Stimulated activated CD8-positive, alpha-beta memory T cell treated with anti-CD3 and anti-CD28 coated beads, Interleukin-7, amount 100 ng/mL, for 48 hours (primary cell): ENCODE data around the gene NCF1.
"Not testable (repeated sequence)": the region's sequence is repeated elsewhere in the genome, so short reads cannot be mapped to it uniquely, and the experiment has no call there.

Experiments used
- DNase-seq, 2 donors: peaks; one replicate each; pipeline ENCODE4 v3.0.0-alpha.2; 2020; ENCODE audit warnings: low read depth in 1 of 2; ENCODE audit errors: extremely low read depth in 1 of 2

The NCF1 gene

DNA sequence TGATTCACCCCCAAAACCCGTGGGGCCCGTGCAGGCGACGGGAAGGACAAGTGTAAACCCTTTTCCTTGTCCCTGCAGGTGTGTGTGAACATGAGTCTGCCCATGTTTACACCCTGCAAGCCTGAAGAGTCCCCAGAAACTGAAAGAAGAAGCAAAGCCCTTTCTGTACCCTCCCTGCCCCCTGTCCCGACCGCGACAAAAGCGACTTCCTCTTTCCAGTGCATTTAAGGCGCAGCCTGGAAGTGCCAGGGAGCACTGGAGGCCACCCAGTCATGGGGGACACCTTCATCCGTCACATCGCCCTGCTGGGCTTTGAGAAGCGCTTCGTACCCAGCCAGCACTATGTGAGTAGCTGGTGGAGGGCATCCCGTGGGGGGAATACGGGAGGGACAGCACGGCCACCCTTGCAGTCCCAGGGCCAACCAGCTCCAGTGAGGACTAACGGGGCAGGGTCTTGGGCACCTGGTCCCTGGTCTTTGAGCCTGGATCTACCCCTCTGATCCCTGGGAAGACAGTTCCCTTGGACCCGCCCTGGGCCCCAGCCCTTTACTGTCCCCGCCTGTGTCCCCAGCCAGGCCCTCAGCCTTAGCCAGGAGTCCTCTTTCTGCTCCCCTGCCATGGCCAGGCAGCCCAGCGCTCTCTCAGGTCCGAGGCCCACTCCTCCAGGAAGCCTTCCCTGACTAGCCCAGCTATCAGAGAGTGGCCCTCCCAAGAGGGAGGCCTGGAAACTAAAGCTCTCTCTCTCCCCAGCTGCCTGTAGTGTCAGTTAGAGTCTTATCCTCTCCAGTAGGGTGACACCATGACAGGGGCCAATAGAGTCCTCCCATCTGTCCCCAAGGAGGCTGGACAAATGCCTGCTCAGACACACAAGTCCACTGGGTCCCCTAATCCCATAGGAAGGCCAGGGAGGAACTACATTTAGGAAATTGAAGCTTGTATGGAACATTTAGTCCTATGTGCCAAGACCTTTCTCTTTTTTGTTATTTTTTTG is at the start of gene NCF1:
Gene NCF1, plus strand, starts transcription at position 252 of the 991 bp plus-strand sequence. Its CDS starts 21 bp downstream, at position 273.
- DNase-seq, result not testable (repeated sequence)

DNA sequence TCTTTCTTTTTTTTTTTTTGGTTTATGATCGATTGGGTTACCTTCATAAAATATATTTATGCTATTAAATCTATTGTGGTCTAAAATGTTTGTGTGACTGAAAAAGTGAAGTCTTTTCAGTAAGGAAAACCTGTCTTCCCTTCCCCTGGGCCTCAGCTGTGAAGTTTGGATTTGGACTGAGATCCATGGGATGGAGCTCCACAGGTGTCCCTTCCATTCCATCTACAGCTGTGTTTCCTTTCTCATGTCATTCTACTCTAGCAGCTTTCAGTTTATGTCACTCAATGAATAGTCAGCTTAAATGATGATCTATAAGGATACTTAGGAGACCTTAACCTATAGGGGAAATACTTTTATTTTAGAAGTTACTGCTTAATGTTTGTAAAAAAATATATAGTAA is 48.0 kb upstream of the NCF1 start:
- DNase-seq, result no peak

DNA sequence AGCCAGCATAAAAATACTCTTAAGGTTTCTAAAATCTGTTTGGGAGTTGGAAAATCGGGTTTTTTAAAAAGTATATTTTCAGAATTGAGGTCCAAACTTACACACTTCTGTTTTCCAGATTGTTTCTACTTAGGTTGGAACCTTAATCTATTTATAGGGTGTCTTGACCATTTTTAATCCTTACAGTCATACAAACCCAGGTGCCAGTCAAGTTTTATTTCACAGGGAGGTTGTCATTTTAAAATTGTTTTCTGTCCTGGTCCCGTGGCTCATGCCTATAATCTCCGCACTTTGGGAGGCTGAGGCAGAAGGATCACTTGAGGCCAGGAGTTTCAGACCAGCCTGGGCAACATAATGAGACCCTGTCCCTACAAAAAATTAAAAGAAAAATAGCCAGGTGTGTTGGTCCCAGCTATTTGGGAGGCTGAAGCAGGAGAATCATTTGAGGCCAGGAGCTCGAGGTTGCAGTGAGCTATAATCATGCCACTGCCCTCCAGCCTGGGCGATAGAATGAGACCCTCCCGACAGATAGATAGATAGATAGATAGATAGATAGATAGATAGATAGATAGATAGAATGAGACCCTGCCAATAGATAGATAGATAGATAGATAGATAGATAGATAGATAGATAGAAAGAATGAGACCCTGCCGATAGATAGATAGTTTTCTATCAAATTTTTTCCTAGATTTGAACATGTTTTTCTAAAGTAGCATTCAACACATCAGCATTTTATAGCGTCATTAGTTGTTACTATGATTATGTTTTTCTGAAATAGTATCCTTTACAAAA is 47.3 kb upstream of the NCF1 start:
- no peak for DNase-seq

DNA sequence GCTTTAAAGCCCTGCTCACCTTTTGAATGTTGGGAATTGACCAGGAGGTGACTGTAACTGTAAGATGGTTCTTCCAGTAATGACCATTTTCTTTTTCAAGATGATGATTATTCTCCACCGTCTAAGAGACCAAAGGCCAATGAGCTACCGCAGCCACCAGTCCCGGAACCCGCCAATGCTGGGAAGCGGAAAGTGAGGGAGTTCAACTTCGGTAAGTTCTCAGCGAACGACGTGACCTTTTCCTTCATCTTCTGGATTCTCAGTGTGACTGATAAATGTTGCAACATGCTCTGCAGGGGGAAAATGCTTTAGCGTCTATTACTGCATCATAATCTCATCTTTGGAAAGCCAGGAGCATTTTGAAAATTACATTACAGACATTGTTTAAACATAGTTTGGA is 45.1 kb upstream of the NCF1 start:
- DNase-seq, result not testable (repeated sequence)

DNA sequence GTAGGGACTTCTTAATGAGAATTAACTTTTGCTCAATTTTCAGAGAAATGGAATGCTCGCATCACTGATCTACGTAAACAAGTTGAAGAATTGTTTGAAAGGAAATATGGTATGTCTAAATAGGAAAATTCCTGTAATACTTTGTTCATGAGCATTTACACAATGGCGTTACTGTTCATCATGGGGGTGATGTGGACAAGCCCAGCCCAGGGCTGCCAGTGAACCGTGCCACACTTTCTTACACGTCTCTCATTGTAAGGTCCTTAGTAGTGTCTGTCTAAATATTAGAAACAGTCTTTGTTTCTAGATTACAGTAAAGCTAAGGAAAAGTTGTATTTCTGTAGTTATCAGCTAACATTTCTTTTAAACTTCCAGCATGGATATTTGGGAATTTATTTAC is 43.6 kb upstream of the NCF1 start:
- DNase-seq, result not testable (repeated sequence)

DNA sequence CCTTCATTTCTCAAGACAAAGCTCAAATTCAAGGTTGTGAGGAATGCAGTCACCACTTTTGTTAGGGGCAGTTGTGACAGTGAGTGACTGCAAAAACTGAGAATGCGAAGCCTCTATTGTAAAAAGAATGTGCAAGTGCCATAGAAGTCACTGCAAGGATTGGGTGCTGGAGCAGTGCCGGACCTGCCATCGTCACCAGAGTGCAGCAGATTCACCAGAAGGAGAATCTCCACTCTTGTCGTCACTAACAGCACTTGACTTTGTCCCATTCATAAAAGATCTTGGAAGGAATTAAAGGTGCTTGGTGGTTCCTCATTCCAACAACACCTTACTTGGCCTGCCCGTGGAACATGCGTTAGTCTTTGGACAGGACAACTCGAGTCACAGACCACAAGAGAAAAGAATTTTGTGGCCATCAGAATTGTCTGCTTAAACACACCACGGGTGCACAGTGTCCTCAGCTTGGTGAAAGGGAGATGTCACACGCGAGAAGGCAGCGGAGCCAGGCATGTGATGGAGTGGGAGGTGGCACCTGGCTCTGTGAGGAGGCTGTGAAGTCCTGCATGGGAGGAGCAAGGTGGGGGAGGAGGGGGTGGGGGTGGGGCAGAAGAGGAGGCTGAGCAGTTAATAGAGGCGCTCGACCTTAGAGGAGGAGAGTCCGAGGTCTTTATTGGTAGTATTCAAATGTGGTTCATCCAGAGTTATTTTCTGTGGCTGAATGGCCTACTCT is 33.7 kb upstream of the NCF1 start:
- DNase-seq, result not testable (repeated sequence)

DNA sequence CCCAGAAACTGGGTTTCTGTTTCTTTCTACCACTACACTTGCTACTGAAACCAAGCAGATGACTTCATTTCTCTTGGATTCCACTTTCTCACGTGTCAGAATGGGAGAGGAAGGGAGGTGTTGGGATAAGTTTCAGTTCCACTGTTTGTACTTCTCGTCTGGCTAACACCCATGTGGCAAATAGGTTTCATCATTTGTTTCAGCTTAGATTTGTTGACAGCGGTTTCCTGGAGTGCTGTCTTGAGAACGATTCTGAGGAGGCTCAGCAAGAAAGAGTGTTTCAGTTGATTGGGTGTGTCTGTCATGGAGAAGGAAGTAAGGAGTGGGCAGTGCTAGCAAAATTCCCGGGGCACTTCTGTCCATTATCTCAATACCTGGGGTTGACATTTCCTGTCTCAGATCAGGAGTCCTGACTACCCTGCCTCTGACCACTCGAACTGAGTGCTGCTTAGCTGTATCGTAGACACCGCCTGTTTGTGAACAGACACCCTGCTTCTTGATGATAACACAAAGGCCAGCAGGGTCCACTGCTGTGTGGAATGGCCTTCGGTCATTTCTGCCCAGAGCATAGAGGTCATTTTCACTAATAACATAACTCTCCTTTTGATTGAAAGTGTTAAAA is 29.8 kb upstream of the NCF1 start:
- not testable (repeated sequence) for DNase-seq

DNA sequence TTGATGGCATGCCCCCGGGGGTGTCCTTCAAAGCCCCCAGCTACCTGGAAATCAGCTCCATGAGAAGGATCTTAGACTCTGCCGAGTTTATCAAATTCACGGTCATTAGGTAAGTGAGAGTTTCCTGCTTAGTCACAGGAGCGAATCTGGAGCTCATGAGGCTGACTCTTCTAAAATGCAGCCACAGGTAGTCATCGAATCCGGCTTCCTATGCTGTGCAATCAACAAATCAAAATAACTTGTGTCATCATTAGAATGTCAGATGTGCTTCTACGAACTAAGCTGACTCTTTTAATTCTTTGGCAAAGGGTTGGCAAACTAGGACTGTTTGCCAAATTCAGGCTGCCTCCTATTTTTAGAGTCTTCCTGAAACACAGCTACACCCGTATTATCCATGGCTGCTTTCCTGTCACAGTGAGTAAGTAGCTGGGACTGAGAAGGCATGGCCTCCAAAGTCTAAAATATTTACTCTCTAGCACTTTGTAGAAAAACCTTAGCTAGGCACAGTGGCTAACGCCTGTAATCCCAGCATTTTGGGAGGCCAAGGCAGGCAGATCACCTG is 19.8 kb upstream of the NCF1 start:
- DNase-seq, result not testable (repeated sequence)

DNA sequence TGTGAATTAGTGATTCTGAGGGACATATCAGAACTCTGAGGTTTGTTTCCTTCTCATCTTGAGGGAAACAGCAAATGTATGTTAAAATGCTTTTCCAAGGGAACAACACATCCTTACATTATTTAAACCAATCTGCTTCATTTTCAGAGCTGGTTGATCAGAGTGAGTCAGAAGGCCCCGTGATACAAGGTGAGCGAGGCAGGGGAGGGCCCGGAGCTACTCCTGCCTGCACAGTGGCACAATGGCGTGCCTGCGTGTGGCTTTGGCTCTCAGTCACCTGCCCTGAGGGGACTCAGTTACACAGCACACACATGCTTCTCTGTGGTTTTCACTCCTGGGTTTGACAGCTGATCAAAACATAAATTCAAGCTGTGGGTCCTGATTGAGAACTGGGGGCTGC is 17.1 kb upstream of the NCF1 start:
- not testable (repeated sequence) for DNase-seq

DNA sequence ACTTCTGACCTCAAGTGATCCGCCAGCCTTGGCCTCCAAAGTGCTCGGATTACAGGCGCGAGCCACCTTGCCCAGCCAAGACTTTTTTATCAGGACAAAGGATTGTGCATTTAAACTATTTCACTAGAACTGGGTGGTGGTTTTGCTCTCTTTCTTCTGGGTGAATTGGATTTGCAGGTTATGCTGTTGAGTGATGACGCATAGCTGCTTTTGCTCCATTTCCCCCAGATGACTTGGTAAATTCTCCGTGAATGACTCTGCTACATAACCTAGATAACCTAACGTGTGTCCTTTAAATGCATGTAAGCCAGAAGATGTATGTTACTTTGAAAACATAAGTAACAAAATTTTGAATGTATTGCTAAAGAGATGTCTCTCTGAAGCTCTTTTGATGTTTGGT is 15.5 kb upstream of the NCF1 start:
- not testable (repeated sequence) for DNase-seq

DNA sequence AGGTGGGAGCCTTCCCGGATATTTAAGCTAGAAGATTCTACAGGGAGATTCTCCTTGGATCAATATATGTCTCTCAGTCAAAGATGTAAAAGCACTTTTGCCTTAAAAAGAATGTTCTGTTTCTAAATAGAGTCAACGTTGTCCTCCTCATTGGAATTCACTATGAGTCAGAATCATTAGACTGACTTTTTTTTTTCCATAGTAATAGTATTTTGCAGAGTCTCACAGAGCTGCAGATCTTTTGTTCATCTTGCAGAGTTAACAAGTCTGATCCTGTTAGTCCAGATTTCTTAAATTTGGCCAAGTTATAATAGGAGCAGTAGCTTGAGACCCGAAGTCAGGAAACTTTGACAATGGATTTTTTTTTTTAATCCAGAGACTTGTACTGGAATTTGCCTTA is 14.8 kb upstream of the NCF1 start:
- DNase-seq, result not testable (repeated sequence)

DNA sequence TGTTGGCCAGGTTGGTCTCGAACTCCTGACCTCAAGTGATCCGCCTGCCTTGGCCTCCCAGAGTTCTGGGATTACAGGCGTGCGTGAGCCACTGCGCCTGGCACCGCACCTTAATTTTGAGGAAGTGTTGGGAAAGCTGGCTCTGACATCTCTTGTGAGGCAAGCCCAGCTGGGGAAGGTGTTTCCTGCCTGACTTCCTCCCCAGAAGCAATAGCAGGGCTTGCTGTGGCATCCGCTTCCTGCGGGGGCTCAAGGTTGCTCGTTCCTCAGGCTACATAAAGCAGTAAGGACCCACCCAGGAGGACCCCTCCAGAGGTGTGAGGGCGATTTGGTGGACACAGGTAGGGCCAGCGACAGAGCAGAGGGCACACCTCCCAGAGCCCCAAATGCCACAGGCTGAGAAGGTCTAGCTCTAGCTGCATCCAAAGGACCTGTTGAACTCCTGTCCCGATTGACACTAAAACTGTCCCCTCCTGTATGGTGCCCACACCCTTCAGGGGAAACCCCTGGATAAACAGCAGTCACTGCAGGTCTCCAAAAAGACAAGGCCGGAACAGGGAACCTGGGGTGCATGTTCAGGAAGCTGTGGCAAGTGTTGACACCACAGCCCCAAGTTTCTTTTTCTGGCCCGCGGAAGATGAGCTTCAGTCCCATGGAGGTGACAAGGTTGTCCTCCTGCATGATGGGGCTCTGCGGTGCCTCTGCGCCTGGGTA is 8.4 kb upstream of the NCF1 start:
- DNase-seq, result not testable (repeated sequence)

DNA sequence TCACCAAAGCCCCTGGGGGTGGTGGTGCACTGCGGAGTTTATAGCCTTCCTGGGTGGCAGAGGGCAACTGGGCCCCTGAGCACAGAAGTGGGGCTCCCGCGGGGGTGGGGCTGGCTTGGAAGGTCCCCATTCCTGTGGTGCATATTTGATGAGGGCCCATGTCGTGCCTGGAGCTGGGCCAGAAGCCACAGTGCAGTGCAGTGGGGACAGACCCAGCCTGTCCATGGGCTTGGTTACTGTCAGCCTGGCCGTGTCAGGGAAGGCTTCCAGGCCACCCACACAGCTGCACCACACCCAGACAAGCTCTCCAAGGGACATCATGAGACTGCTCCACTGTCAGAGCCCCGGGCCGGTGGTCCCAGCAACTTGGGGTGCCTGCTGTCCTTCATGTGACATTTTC is 7.3 kb upstream of the NCF1 start:
- not testable (repeated sequence) for DNase-seq

DNA sequence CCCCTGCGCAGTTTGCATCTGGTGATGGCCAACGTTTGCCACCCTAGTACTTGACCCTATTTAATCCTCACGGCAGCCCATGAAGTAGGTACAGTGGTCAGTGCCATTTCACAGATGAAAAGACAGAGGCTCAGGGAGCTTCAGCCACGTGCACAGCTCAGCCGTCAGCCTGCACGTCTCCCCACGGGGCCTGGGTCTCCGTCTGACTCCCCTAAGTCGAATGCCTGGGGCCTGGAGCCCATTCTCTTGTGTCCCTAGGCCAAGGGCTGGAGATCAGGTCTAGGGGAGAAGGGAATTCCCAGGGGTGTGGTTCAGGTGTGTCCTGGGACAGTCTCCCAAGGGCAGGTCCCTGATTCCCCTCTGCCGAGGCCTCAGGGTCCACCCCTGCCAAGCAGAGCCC is 6.8 kb upstream of the NCF1 start:
- not testable (repeated sequence) for DNase-seq

DNA sequence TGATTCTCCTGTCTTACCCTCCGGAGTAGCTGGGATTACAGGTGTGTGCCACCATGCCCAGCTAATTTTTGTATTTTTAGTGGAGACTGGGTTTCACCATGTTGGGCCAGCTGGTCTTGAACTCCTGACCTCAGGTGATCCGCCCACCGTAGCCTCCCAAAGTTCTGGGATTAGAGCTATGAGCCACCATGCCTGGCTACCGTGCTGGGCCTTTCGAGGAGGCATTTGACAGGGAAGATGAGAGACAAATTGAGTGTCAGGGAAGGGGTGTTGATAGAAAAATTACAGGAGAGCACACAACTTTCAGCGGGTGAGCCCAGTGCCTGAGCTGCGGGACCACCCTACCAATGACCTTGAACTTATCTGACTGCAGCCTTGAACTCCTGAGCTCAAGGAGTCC is 3.7 kb upstream of the NCF1 start:
- not testable (repeated sequence) for DNase-seq

DNA sequence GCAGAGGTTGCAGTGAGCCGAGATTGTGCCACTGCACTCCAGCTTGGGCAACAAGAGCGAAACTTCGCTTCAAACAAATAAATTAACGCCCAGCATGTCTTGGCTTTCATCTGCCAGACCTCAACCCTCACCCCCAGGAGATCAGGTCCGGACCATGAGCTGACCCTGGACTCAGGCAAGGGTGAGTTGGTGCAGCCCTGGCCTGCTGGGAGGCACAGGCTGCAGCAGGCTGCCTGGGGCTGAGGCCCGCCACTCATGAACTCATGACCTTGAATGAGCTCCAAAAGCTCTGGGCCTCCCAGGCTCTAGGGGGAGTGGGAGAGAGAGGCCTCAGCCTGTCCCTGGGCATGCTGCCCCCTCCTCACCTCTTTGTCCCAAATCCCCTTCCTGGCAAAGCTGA is 1.7 kb upstream of the NCF1 start:
- not testable (repeated sequence) for DNase-seq

DNA sequence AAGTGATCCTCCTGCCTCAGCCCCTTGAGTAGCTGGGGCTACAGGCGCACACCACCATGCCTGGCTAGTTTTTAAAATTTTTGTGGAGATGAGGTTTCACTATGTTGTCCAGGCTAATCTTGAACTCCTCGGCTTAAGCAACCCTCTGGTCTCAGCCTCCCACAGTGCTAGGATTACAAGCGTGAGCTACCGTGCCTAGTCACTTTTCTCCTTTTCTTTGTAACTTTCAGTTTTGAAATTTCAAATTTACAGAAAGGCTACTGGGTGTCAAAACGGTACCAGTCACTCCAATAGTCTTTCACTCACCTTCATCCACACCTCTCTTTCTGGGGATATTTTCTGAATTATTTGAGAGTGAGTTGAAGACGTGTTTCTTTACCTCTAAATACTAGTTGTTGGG is 1.3 kb downstream of the NCF1 start:
- not testable (repeated sequence) for DNase-seq

DNA sequence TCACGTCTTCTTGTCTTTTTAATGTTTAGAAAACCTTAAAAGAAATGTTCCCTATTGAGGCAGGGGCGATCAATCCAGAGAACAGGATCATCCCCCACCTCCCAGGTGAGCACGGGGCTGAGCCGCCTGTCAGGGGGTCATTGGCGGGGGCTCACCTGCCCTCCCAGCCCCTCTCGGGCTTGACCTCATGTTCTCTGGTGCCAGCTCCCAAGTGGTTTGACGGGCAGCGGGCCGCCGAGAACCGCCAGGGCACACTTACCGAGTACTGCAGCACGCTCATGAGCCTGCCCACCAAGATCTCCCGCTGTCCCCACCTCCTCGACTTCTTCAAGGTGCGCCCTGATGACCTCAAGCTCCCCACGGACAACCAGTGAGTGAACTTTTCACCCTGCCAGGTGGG is 5.2 kb downstream of the NCF1 start:
- DNase-seq, result not testable (repeated sequence)

DNA sequence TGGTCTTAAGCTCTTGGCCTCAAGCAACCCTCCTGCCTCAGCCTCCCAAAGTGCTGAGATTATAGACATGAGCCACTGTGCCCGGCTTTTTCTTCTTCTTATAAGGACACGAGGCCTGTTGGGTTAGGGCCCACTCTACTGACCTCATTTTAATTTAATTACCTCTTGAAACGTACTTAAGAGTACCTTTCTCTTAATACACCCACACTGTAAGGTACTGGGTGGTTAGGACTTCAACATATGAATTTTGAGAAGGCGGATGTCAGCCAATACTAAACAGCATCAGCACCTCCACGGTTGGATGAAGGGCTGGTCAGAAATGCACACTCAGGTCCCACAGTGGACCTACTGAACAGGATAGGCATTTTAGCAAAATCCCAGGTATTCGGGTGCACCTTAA is 7.9 kb downstream of the NCF1 start:
- not testable (repeated sequence) for DNase-seq
